ENCODE results near the gene ARHGEF33.

GRCh38 chr2:38856165-38856564, 33.5 kb upstream of the ARHGEF33 start:
- TF ChIP-seq CTCF (tag by site-specific recombination; IDR thresholded peaks at IDR 0.05) (no peak), ZNF16 (tag by site-specific recombination; IDR thresholded peaks at IDR 0.05; ENCODE audit: low read depth) (no peak), ZNF654 (tag by site-specific recombination; IDR thresholded peaks at IDR 0.05; ENCODE audit: low read depth) (no peak), ZNF138 (tag by site-specific recombination; IDR thresholded peaks at IDR 0.05; ENCODE audit: borderline replicate concordance) (no peak), ZNF658 (tag by site-specific recombination; IDR thresholded peaks at IDR 0.05) (no peak), ZNF544 (tag by site-specific recombination; IDR thresholded peaks at IDR 0.05) (no peak), ZNF280D (tag by site-specific recombination; IDR thresholded peaks at IDR 0.05) (no peak), REST (tag by site-specific recombination; IDR thresholded peaks at IDR 0.05) (no peak), TRIM28 (IDR thresholded peaks at IDR 0.05; ENCODE audit: borderline replicate concordance, low read length) (no peak), ZNF623 (tag by site-specific recombination; IDR thresholded peaks at IDR 0.05) (no peak), ZNF140 (tag by site-specific recombination; IDR thresholded peaks at IDR 0.05) (no peak), ZNF549 (tag by site-specific recombination; IDR thresholded peaks at IDR 0.05) (no peak)
